ENCODE data around the gene ARHGEF17.

DNA sequence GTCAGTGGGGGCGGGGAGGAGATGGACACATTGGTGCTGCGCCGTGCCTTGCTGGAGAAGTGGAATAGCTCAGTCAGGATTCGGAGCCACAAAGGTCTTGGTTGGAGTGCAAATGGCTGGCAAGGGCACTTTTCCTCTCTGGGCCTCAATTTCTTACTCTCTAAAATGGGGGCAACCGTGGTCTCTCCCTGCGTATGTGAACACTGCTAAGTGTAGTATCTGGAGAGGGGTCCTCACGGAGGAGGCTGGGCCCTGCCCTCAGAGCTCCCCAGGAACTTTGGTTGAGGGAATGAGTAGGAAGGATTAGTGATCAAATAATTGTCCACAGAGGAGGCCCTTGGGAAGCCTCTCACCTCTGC lies 35.4 kb upstream of the ARHGEF17 start:
- TF ChIP-seq, protein P1, sequence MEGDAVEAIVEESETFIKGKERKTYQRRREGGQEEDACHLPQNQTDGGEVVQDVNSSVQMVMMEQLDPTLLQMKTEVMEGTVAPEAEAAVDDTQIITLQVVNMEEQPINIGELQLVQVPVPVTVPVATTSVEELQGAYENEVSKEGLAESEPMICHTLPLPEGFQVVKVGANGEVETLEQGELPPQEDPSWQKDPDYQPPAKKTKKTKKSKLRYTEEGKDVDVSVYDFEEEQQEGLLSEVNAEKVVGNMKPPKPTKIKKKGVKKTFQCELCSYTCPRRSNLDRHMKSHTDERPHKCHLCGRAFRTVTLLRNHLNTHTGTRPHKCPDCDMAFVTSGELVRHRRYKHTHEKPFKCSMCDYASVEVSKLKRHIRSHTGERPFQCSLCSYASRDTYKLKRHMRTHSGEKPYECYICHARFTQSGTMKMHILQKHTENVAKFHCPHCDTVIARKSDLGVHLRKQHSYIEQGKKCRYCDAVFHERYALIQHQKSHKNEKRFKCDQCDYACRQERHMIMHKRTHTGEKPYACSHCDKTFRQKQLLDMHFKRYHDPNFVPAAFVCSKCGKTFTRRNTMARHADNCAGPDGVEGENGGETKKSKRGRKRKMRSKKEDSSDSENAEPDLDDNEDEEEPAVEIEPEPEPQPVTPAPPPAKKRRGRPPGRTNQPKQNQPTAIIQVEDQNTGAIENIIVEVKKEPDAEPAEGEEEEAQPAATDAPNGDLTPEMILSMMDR (IDR thresholded peaks at IDR 0.05 in 8 of 11, conservative IDR thresholded peaks at IDR 0.05 in 3 of 11) = no peak
- TF ChIP-seq POLR2AphosphoS5 (IDR thresholded peaks at IDR 0.05) = no peak
- no peak for TF ChIP-seq POLR2A (IDR thresholded peaks at IDR 0.05)

Data from spleen (tissue), 7 donors.